ENCODE results near the gene TRAPPC12. TPM values are rescaled to one million over a fixed set of nuclear protein-coding genes. Genes with fewer than 3 reads are reported as not detected.
A peak's percentile ranks its signal among the peaks of the same experiment; 100 is the strongest.

Gene TRAPPC12
- total RNA-seq, 1 experiment from 2014 or later: 72.8 TPM

- Mint-ChIP-seq H3K27ac (peak overlapping the region; percentile 82), H3K4me3 (no peak overlapping the region), H3K36me3 (peaks cover 10% of the 10 kb centered on the region), H3K27me3 (ENCODE audit: low read depth) (no peaks in the 10 kb centered on the region; the same call in 1 of the 2 replicates), H3K9me3 (no peaks in the 10 kb centered on the region), H3K4me1 (peaks cover 26% of the 10 kb centered on the region)
- DNase-seq (ENCODE audit: low spot score): no peak
- POLR2A ChIA-PET: no interaction called here
- CTCF ChIA-PET: interaction anchor here (0.7 to 5.1 kb wide), 8 partner anchors 9 to 190 kb away, joined by 3 to 30 read pairs (median 7); no protein-coding TSS in a partner anchor
- ATAC-seq: peak; percentile 43
- no peak for TF ChIP-seq ZNF671 (CRISPR knock-in tag; IDR thresholded peaks at IDR 0.05)
- TF ChIP-seq CTCF (IDR thresholded peaks at IDR 0.05): 0 out of 2 replicates have a peak, but pooled peaks have one; percentile 23
- peak; percentile 83 for TF ChIP-seq ZNF423 (CRISPR knock-in tag; IDR thresholded peaks at IDR 0.05)
Observed at GRCh38 chr2:3461801-3462492, 82.5 kb downstream of the TRAPPC12 start.

- POLR2A ChIA-PET: no interaction called here
- Mint-ChIP-seq H3K27me3 (ENCODE audit: low read depth) (no peaks in the 10 kb centered on the region; the same call in 1 of the 2 replicates), H3K4me1 (peaks cover 26% of the 10 kb centered on the region), H3K9me3 (no peaks in the 10 kb centered on the region), H3K27ac (no peak overlapping the region; the same call in 1 of the 2 replicates), H3K36me3 (peaks cover 7% of the 10 kb centered on the region), H3K4me3 (no peak overlapping the region)
- TF ChIP-seq FOXP4 (CRISPR knock-in tag; IDR thresholded peaks at IDR 0.05) (no peak), MXD4 (CRISPR knock-in tag; IDR thresholded peaks at IDR 0.05; ENCODE audit: borderline replicate concordance) (no peak)
- CTCF ChIA-PET: interaction anchor here (0.7 to 5.1 kb wide), 8 partner anchors 8 to 190 kb away, joined by 3 to 30 read pairs (median 6); no protein-coding TSS in a partner anchor
- no peak for DNase-seq (ENCODE audit: low spot score)
- no peak for ATAC-seq
Observed at GRCh38 chr2:3462493-3463104, 83.1 kb downstream of the TRAPPC12 start.

GRCh38 chr2:3463186-3463835, 83.8 kb downstream of the TRAPPC12 start:
- Mint-ChIP-seq H3K36me3 (peaks cover 10% of the 10 kb centered on the region), H3K27ac (peak overlapping the region; percentile 32; the same call in 1 of the 2 replicates), H3K4me3 (no peak overlapping the region), H3K4me1 (peaks cover 26% of the 10 kb centered on the region), H3K9me3 (no peaks in the 10 kb centered on the region), H3K27me3 (ENCODE audit: low read depth) (no peaks in the 10 kb centered on the region; the same call in 1 of the 2 replicates)
- ChIA-PET POLR2A (no interaction called here), CTCF (interaction anchor here (1.0 to 5.1 kb wide), 5 partner anchors 10 to 40 kb away, joined by 3 to 30 read pairs (median 5); no protein-coding TSS in a partner anchor)
- ATAC-seq: no peak
- no peak for DNase-seq (ENCODE audit: low spot score)
- TF ChIP-seq ZNF138 (CRISPR knock-in tag; conservative IDR thresholded peaks at IDR 0.05) (no peak), HMGA2 (CRISPR knock-in tag; IDR thresholded peaks at IDR 0.05) (no peak), ZNF423 (CRISPR knock-in tag; IDR thresholded peaks at IDR 0.05) (no peak), ZNF121 (CRISPR knock-in tag; IDR thresholded peaks at IDR 0.05) (no peak), IRF2 (CRISPR knock-in tag; IDR thresholded peaks at IDR 0.05; ENCODE audit: borderline replicate concordance, low read depth) (no peak), ATF1 (CRISPR knock-in tag; IDR thresholded peaks at IDR 0.05) (no peak), IRF1 (CRISPR knock-in tag; IDR thresholded peaks at IDR 0.05) (no peak), ZNF232 (CRISPR knock-in tag; IDR thresholded peaks at IDR 0.05) (no peak), NFYB (CRISPR knock-in tag; conservative IDR thresholded peaks at IDR 0.05; ENCODE audit: low read depth) (no peak), EMX1 (CRISPR knock-in tag; IDR thresholded peaks at IDR 0.05) (no peak), MAX (CRISPR knock-in tag; IDR thresholded peaks at IDR 0.05) (no peak), NFE2L1 (CRISPR knock-in tag; IDR thresholded peaks at IDR 0.05) (no peak), KAT7 (CRISPR knock-in tag; IDR thresholded peaks at IDR 0.05; ENCODE audit: borderline replicate concordance) (no peak), ZNF281 (CRISPR knock-in tag; IDR thresholded peaks at IDR 0.05) (no peak), FOXP1 (CRISPR knock-in tag; IDR thresholded peaks at IDR 0.05; ENCODE audit: borderline replicate concordance) (no peak), ATF3 (CRISPR knock-in tag; conservative IDR thresholded peaks at IDR 0.05) (no peak), E2F5 (CRISPR knock-in tag; IDR thresholded peaks at IDR 0.05) (no peak)
